Epithelial cell of proximal tubule (primary cell): ENCODE measurements around the gene CLEC5A. TPM values are rescaled to one million over a fixed set of nuclear protein-coding genes. Genes with fewer than 3 reads are reported as not detected.
"Not testable (repeated sequence)": the region's sequence is repeated elsewhere in the genome, so short reads cannot be mapped to it uniquely, and the experiment has no call there.

ENCODE experiments used
- DNase-seq: peaks from one replicate; pipeline ENCODE4 v3.0.0-alpha.2; 2011; ENCODE audit warnings: low read depth
- H3K4me3 ChIP-seq: 2 replicates; pipeline ENCODE4 v1.5.1; 2011; ENCODE audit warnings: low read depth, mild to moderate bottlenecking, low read length
- CTCF ChIP-seq: conservative IDR thresholded peaks from 2 replicates; pipeline ENCODE4 v1.5.1; 2012; ENCODE audit warnings: low read depth, mild to moderate bottlenecking, low read length
- total RNA-seq: library from RNA; depleted of rRNA; stranded (reverse); fragments of >200 nt; gene quantifications from 2 replicates; pipeline ENCODE4 v1.2.3, GENCODE V29; 2015

CLEC5A gene
- total RNA-seq: not detected in 2 replicates

- no peak for TF ChIP-seq CTCF
- no peak within 1 kb of the TSS for H3K4me3 ChIP-seq
- DNase-seq: no peak
These were observed at the start of gene CLEC5A for GRCh38 chr7:141946796-141947195. Gene CLEC5A (minus strand): TSS chr7:141946974. CDS start chr7:141946292, 682 bp downstream.

- DNase-seq: no peak
- no peak overlapping the region for H3K4me3 ChIP-seq
- TF ChIP-seq CTCF: no peak
These were observed 46.6 kb upstream of the CLEC5A start for GRCh38 chr7:141993354-141993753.

- no peak for DNase-seq
- no peak for TF ChIP-seq CTCF
- no peak overlapping the region for H3K4me3 ChIP-seq
These were observed 45.9 kb upstream of the CLEC5A start for GRCh38 chr7:141992688-141993087.

- no peak for DNase-seq
- no peak for TF ChIP-seq CTCF
- H3K4me3 ChIP-seq: no peak overlapping the region
These were observed 45.4 kb upstream of the CLEC5A start for GRCh38 chr7:141992156-141992555.

GRCh38 chr7:141991140-141991539 is 44.4 kb upstream of the CLEC5A start:
- DNase-seq: no peak
- TF ChIP-seq CTCF: no peak
- H3K4me3 ChIP-seq: no peak overlapping the region

GRCh38 chr7:141990011-141990725 is 43.4 kb upstream of the CLEC5A start:
- no peak for TF ChIP-seq CTCF
- H3K4me3 ChIP-seq: no peak overlapping the region
- no peak for DNase-seq

- not testable (repeated sequence) for DNase-seq, H3K4me3 ChIP-seq
These were observed 41.0 kb upstream of the CLEC5A start for GRCh38 chr7:141987803-141988202.
